Nephron progenitor cell (in vitro differentiated cells): Measurements from ENCODE around the gene TXNRD3.

ENCODE experiments used
- DNase-seq: peaks from one replicate; pipeline ENCODE4 v3.0.0; 2021
- H3K27ac Mint-ChIP-seq: 2 replicates; pipeline ENCODE4 v1.8.0; 2021; ENCODE audit warnings: mild to moderate bottlenecking, moderate library complexity, mixed read lengths
- H3K27me3 Mint-ChIP-seq: 2 replicates; pipeline ENCODE4 v1.8.0; 2021; ENCODE audit warnings: mild to moderate bottlenecking, low read depth, mixed read lengths; ENCODE audit not compliant: poor library complexity
- H3K36me3 Mint-ChIP-seq: 2 replicates; pipeline ENCODE4 v1.8.0; 2021; ENCODE audit warnings: low read depth, mixed read lengths
- H3K4me1 Mint-ChIP-seq: 2 replicates; pipeline ENCODE4 v1.8.0; 2021; ENCODE audit warnings: mixed read lengths
- H3K4me3 Mint-ChIP-seq: 2 replicates; pipeline ENCODE4 v1.8.0; 2021; ENCODE audit warnings: mild to moderate bottlenecking, moderate library complexity, mixed read lengths
- H3K9me3 Mint-ChIP-seq: 2 replicates; pipeline ENCODE4 v1.8.0; 2021; ENCODE audit warnings: mild to moderate bottlenecking, moderate library complexity, mixed read lengths
- TF ChIP-seq, protein P1 (sequence below): fragments of 200-600 bp; sonication (generic); IDR thresholded peaks from 2 replicates; pipeline ENCODE4 v1.5.0; 2021; ENCODE audit warnings: antibody characterized with exemption

TXNRD3 gene

DNA sequence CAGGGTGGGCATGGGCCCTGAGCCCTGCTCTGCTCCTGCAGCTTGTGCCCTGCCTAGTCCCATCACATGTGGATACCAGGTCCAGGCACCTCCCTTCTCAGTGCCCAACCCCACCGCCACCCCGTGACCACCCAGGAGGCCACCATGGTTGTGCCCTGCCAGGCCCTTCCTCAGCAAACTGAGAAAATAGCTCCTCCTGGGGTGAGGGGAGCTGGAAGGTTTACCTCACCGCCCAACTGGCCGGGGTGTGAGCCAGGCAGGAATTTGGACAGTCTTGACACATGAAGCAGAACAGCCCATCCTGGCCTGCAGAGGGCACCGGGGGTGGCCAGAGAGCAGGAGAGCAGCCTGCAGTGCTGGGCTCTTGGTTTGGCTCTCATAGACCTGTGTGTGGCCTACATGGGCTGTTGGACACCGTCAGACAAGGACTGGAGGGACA is 84.8 kb downstream of the TXNRD3 start:
- Mint-ChIP-seq H3K4me1 (peaks cover 7% of the 10 kb centered on the region), H3K36me3 (no peaks in the 10 kb centered on the region), H3K27me3 (peaks cover 18% of the 10 kb centered on the region), H3K9me3 (no peaks in the 10 kb centered on the region), H3K27ac (no peak overlapping the region), H3K4me3 (no peak overlapping the region)
- TF ChIP-seq, protein P1, sequence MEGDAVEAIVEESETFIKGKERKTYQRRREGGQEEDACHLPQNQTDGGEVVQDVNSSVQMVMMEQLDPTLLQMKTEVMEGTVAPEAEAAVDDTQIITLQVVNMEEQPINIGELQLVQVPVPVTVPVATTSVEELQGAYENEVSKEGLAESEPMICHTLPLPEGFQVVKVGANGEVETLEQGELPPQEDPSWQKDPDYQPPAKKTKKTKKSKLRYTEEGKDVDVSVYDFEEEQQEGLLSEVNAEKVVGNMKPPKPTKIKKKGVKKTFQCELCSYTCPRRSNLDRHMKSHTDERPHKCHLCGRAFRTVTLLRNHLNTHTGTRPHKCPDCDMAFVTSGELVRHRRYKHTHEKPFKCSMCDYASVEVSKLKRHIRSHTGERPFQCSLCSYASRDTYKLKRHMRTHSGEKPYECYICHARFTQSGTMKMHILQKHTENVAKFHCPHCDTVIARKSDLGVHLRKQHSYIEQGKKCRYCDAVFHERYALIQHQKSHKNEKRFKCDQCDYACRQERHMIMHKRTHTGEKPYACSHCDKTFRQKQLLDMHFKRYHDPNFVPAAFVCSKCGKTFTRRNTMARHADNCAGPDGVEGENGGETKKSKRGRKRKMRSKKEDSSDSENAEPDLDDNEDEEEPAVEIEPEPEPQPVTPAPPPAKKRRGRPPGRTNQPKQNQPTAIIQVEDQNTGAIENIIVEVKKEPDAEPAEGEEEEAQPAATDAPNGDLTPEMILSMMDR: no peak
- no peak for DNase-seq

DNA sequence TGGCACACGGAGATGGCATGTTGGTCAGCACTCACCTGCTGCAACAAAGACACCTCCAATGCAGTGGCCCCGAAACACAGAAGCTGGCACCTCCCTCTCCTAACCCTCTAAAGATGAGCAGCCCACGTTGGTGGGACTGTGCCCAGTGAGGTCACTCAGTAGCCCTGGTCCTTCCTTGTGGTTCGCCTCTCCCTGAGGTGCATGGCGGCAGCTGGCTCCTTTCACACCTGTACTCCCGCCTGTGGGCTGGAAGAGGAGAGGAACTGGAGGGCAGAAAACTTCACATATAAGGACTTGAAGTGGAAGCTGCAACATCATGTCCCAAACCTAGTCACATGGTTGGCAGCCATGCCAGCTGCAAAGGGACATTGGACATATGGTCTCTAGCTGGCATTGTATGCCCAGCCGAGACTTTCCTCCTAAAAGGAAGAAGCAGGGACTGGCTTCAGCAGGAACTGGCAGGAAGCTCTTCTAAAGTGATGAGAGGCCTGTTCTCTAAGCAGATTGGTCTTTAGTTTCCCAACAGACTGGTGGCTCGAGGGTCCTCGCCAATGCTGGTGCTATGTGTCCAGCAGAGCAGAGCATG is 85.4 kb downstream of the TXNRD3 start:
- H3K4me3 Mint-ChIP-seq: no peak overlapping the region
- H3K36me3 Mint-ChIP-seq: no peaks in the 10 kb centered on the region
- TF ChIP-seq, protein P1: no peak
- DNase-seq: no peak
- peaks cover 18% of the 10 kb centered on the region for H3K27me3 Mint-ChIP-seq
- H3K4me1 Mint-ChIP-seq: peaks cover 7% of the 10 kb centered on the region
- H3K27ac Mint-ChIP-seq: no peak overlapping the region
- no peaks in the 10 kb centered on the region for H3K9me3 Mint-ChIP-seq

DNA sequence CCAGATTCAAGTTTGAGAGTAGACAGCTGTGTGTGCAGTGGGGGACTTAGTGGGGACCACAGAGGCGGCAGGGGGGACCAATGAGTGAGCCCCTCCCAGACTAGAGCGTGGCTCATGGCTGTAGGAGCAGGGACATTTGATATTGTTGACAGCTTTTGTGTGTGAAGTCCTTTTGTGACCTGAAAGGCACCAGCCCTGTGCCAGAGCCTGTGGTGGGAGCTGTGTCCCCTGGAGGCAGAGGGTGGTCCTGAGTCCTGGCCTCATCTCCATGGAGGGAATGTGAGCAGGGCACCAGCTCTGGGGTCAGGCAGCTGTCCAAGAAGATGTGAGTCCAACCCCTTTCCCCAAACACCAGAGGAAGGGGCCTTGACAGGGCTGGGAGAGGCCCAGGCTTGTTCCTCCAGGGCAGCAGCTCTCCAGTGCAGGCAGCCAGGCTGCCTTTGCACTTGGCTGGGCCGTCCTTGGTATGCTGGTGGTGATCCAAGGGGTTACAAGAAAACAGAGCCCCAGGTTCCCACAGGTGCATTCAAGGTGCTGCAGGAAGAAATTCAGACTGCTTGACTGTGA is 86.1 kb downstream of the TXNRD3 start:
- Mint-ChIP-seq H3K4me3 (no peak overlapping the region), H3K9me3 (no peaks in the 10 kb centered on the region), H3K36me3 (no peaks in the 10 kb centered on the region), H3K27me3 (peaks cover 17% of the 10 kb centered on the region), H3K27ac (no peak overlapping the region), H3K4me1 (peaks cover 7% of the 10 kb centered on the region)
- DNase-seq: no peak
- TF ChIP-seq, protein P1: no peak

DNA sequence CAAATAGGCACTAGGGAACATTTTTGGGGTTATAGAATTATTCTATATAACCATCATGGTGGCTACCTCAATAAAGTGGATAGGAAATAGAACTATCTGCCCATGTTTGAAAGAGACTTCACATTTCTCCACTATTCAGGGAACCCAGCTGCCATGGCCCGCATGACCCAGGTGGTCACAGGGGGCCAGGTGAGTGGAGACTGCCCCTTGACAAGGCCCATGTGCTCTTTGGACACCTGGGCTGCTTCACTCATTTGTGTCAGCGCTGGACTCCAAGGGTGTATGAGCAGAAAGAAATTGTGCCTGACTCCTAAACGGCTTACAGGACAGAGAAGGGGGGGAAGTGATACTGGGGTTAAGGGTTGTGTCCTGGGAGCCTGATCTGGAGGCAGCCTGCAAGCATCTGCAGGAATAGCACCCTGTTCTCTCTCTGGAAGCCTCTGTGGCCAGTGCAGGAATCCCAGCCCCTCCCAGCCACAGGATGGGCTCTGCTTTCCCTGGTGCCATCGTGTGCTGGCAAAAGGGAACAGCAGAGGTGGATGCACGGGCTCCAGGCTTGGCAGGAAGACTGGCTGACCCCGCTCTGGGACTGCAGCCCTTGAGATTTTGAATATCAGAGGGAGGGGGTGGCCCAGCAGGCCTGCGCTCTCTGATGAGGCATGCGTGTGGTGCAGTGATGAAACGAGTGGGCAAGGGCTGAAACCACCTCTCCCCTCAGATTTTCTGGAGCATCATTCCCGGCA is 87.1 kb downstream of the TXNRD3 start:
- DNase-seq: no peak
- Mint-ChIP-seq H3K27ac (no peak overlapping the region), H3K4me3 (no peak overlapping the region), H3K9me3 (peaks cover 7% of the 10 kb centered on the region), H3K4me1 (peaks cover 7% of the 10 kb centered on the region), H3K27me3 (peaks cover 11% of the 10 kb centered on the region), H3K36me3 (no peaks in the 10 kb centered on the region)
- TF ChIP-seq, protein P1: no peak

DNA sequence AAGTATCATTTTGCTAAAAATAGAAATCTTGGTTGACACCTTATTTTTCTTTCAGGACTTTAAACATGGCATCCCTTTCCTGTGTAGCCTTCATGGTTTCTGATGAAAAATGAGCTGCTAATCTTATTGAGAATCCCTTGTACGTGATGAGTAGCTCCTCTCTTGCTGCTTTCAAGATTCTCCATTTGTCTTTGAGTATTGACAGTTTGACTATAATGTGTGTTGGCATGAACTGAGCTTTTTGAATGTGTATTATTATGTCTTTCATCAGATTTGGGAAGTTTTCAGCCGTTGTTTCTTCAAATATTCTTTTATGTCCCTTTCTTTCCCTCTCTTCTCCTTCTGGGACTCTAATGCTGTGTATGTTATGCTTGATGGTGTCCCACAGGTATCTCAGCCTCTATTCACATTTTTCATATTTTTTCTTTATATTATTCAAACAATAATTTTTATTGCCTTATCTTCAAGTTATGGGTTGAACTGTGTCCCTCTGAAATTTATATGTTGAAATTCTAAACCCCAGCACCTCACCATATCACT is 92.1 kb downstream of the TXNRD3 start:
- H3K9me3 Mint-ChIP-seq: peaks cover 21% of the 10 kb centered on the region
- TF ChIP-seq, protein P1: no peak
- no peaks in the 10 kb centered on the region for H3K36me3 Mint-ChIP-seq
- H3K27ac Mint-ChIP-seq: no peak overlapping the region
- no peak for DNase-seq
- no peaks in the 10 kb centered on the region for H3K4me1 Mint-ChIP-seq
- peaks cover 8% of the 10 kb centered on the region for H3K27me3 Mint-ChIP-seq
- no peak overlapping the region for H3K4me3 Mint-ChIP-seq
